SK-N-SH (cell line): ENCODE measurements around the gene SLC25A51. TPM values are rescaled to one million over a fixed set of nuclear protein-coding genes. Genes with fewer than 3 reads are reported as not detected.
A peak's percentile ranks its signal among the peaks of the same experiment; 100 is the strongest.

Experiments
- CTCF ChIA-PET: fragments of 300-600, 350-600 bp; formaldehyde crosslinking; extraction: SDS; loops from one replicate; lab custom pipeline; 2021; lab: Yijun Ruan, JAX
- POLR2A ChIA-PET: fragments of 350-600 bp; sonication (Branson Sonifier 250); formaldehyde crosslinking; extraction: SDS; loops from one replicate; lab custom pipeline; 2020; ENCODE audit warnings: antibody characterized with exemption, inconsistent platforms; lab: Yijun Ruan, JAX
- DNase-seq: peaks from one replicate; pipeline ENCODE4 v3.0.0; 2012
- H2AFZ ChIP-seq: fragments of 200-600 bp; sonication (generic); 2 replicates; pipeline ENCODE4 v1.8.1; 2016; ENCODE audit warnings: antibody characterized with exemption, mild to moderate bottlenecking, low read depth
- H3F3A ChIP-seq: fragments of 200-600 bp; sonication (generic); replicated peaks from 2 replicates; pipeline ENCODE3; 2016; ENCODE audit warnings: antibody characterized with exemption, mild to moderate bottlenecking; ENCODE audit not compliant: insufficient read depth
- H3K27ac ChIP-seq, 2 experiments: fragments of 200-500 bp in 1 of 2; fragments of 200-600 bp in 1 of 2; sonication (Bioruptor generic) in 1 of 2; sonication (generic), shearing (Covaris generic) in 1 of 2; 2 replicates each; pipeline versions ENCODE4 v1.5.1 to v1.6.1; 2014 to 2016; ENCODE audit warnings: low read depth in 2 of 2, inconsistent platforms in 1 of 2, low read length in 1 of 2, mild to moderate bottlenecking in 1 of 2, mixed read lengths in 1 of 2
- H3K27me3 ChIP-seq: fragments of 200-600 bp; sonication (generic), shearing (Covaris generic); 2 replicates; pipeline ENCODE4 v1.6.1; 2016; ENCODE audit warnings: mixed run types; ENCODE audit not compliant: insufficient read depth
- H3K36me3 ChIP-seq, 2 experiments: fragments of 200-500 bp in 1 of 2; fragments of 200-600 bp in 1 of 2; sonication (Bioruptor generic) in 1 of 2; sonication (generic) in 1 of 2; replicated peaks in 1 of 2; 2 replicates each; pipeline versions ENCODE3 to v1.5.1; 2014 to 2016; ENCODE audit warnings: low read length in 1 of 2, mild to moderate bottlenecking in 1 of 2; ENCODE audit not compliant: insufficient read depth in 2 of 2, control insufficient read depth in 1 of 2
- H3K4me1 ChIP-seq, 2 experiments: fragments of 200-500 bp in 1 of 2; fragments of 200-600 bp in 1 of 2; sonication (Bioruptor generic) in 1 of 2; sonication (generic), shearing (Covaris generic) in 1 of 2; 2 replicates each; pipeline versions ENCODE4 v1.5.1 to v1.6.1; 2014 to 2016; ENCODE audit warnings: low read depth in 1 of 2, low read length in 1 of 2, mixed run types in 1 of 2; ENCODE audit not compliant: insufficient read depth in 2 of 2, control insufficient read depth in 1 of 2
- H3K4me2 ChIP-seq: fragments of 200-600 bp; sonication (generic), shearing (Covaris generic); 2 replicates; pipeline ENCODE4 v1.6.1; 2017; ENCODE audit warnings: mixed run types
- H3K4me3 ChIP-seq, 2 experiments: fragments of 200-500 bp in 1 of 2; fragments of 200-600 bp in 1 of 2; sonication (Bioruptor generic) in 1 of 2; sonication (generic), shearing (Covaris generic) in 1 of 2; 2 replicates each; pipeline versions ENCODE4 v1.5.1 to v1.8.1; 2014 to 2016; ENCODE audit warnings: low read depth in 2 of 2, inconsistent platforms in 1 of 2, low read length in 1 of 2, mild to moderate bottlenecking in 1 of 2, mixed read lengths in 1 of 2, moderate library complexity in 1 of 2
- H3K79me2 ChIP-seq: fragments of 200-600 bp; sonication (generic); 2 replicates; pipeline ENCODE4 v1.8.1; 2017; ENCODE audit warnings: mild to moderate bottlenecking; ENCODE audit not compliant: insufficient read depth
- H3K9ac ChIP-seq: fragments of 200-600 bp; sonication (generic); 2 replicates; pipeline ENCODE4 v1.6.1; 2017; ENCODE audit warnings: mixed run types
- H3K9me2 ChIP-seq: fragments of 200-600 bp; sonication (generic); 2 replicates; pipeline ENCODE4 v1.6.1; 2017; ENCODE audit warnings: mixed run types
- H3K9me3 ChIP-seq: fragments of 200-600 bp; sonication (generic); 2 replicates; pipeline ENCODE4 v1.6.1; 2017; ENCODE audit warnings: mixed run types, mild to moderate bottlenecking, moderate library complexity
- H4K20me1 ChIP-seq: fragments of 200-600 bp; sonication (generic); 2 replicates; pipeline ENCODE4 v1.6.1; 2017; ENCODE audit warnings: mild to moderate bottlenecking, mixed run types; ENCODE audit not compliant: insufficient read depth
- EP300 ChIP-seq, 2 experiments: IDR thresholded peaks; 2 replicates each; pipeline versions ENCODE4 v1.4.0 to v1.6.1; 2012; ENCODE audit warnings: borderline replicate concordance in 1 of 2, low read depth in 1 of 2, low read length in 1 of 2
- FOXJ3 ChIP-seq: sonication (generic); formaldehyde crosslinking; IDR thresholded peaks from 2 replicates; pipeline ENCODE4 v1.5.1; 2020; ENCODE audit warnings: mild to moderate bottlenecking, missing genetic modification reagents
- FOXM1 ChIP-seq: IDR thresholded peaks from 2 replicates; pipeline ENCODE4 v1.4.0; 2012; ENCODE audit warnings: low read depth, mild to moderate bottlenecking
- GABPA ChIP-seq: IDR thresholded peaks from 2 replicates; pipeline ENCODE4 v1.4.0; 2012; ENCODE audit warnings: low read depth, mild to moderate bottlenecking
- JUND ChIP-seq: IDR thresholded peaks from 2 replicates; pipeline ENCODE4 v1.4.0; 2012
- MEF2A ChIP-seq: IDR thresholded peaks from 2 replicates; pipeline ENCODE4 v1.4.0; 2012; ENCODE audit warnings: low read depth, borderline replicate concordance
- PBX3 ChIP-seq: IDR thresholded peaks from 2 replicates; pipeline ENCODE4; 2012
- POLR2AphosphoS5 ChIP-seq: IDR thresholded peaks from 2 replicates; pipeline ENCODE4 v1.6.1; 2012; ENCODE audit warnings: low read depth, low read length
- RFX5 ChIP-seq: IDR thresholded peaks from 2 replicates; pipeline ENCODE4 v1.6.1; 2012; ENCODE audit warnings: mild to moderate bottlenecking, improper control_type of control experiment, low read length
- TCF12 ChIP-seq: IDR thresholded peaks from 2 replicates; pipeline ENCODE4 v1.4.0; 2012
- ZBTB33 ChIP-seq: IDR thresholded peaks from 2 replicates; pipeline ENCODE4 v1.4.0; 2012; ENCODE audit warnings: low read depth, borderline replicate concordance
- WGBS: methylation state at CpG from one replicate; pipeline ENCODE4 v1.1.6; 2017; ENCODE audit warnings: low lambda C conversion rate; 5-methylcytosine and 5-hydroxymethylcytosine counted together
- polyA plus RNA-seq, 3 experiments: library from polyadenylated mRNA; depleted of rRNA; stranded (reverse); fragments of >200 nt; gene quantifications; 2 replicates each; pipeline ENCODE4 v1.2.3, GENCODE V29; 2012

SLC25A51 gene
- polyA plus RNA-seq, 1 of the 3 experiments (the other 2 are of a cell fraction): 13.3 TPM

- no peak overlapping the region for H3K9ac ChIP-seq
- 0 out of 2 replicates have a peak, but pooled peaks cover 4% of the 10 kb centered on the region for H3K9me3 ChIP-seq
- H3K27me3 ChIP-seq: no peaks in the 10 kb centered on the region
- peaks cover 15 to 63% of the 10 kb centered on the region in 2 experiments; a peak in 3 of 4 replicates for H3K4me1 ChIP-seq
- CTCF ChIA-PET: interaction anchor here (1.1 to 1.9 kb wide), 3 partner anchors 9 to 158 kb away, joined by 3 to 16 read pairs (median 5); no protein-coding TSS in a partner anchor
- H4K20me1 ChIP-seq: peaks cover 3% of the 10 kb centered on the region; the same call in 1 of the 2 replicates
- peak overlapping the region; percentile 68 to 88; a peak in 3 of 4 replicates for H3K27ac ChIP-seq
- no peaks in the 10 kb centered on the region for H3K9me2 ChIP-seq
- no peak for TF ChIP-seq FOXM1
- TF ChIP-seq TCF12: no peak
- no peak for TF ChIP-seq JUND
- no peak for TF ChIP-seq GABPA
- TF ChIP-seq PBX3: no peak
- TF ChIP-seq EP300 (IDR thresholded peaks at IDR 0.05; ENCODE audit: borderline replicate concordance in 1 of 2, low read depth in 1 of 2, low read length in 1 of 2): no peak
- no peak for TF ChIP-seq POLR2AphosphoS5
- TF ChIP-seq RFX5: no peak
- peaks cover 18 to 25% of the 10 kb centered on the region in 2 experiments for H3K36me3 ChIP-seq
- POLR2A ChIA-PET: interaction anchor here (1.2 kb wide), 1 partner anchor 13 kb away, joined by 3 read pairs; no protein-coding TSS in a partner anchor
- no peak for DNase-seq
- 85% methylated on average over 18 of the region's 20 CpGs for WGBS
- H3K79me2 ChIP-seq: peaks cover 91% of the 10 kb centered on the region
- H3F3A ChIP-seq: peaks cover 29% of the 10 kb centered on the region
- H2AFZ ChIP-seq: no peak overlapping the region
- H3K4me3 ChIP-seq: no peak overlapping the region
- H3K4me2 ChIP-seq: no peak overlapping the region
Observed at GRCh38 chr9:37928552-37929430, 24.9 kb upstream of the SLC25A51 start.

GRCh38 chr9:37927601-37928551, 23.9 kb upstream of the SLC25A51 start:
- Histone ChIP-seq H3K36me3 (peaks cover 17 to 18% of the 10 kb centered on the region in 2 experiments), H3K4me3 (no peak overlapping the region), H3K4me1 (peaks cover 15 to 70% of the 10 kb centered on the region in 2 experiments; a peak in 3 of 4 replicates), H3K27me3 (no peaks in the 10 kb centered on the region), H3K27ac (peak overlapping the region in 1 of 2 experiments; percentile 88; a peak in 1 of 4 replicates), H3F3A (peaks cover 26% of the 10 kb centered on the region), H2AFZ (no peak overlapping the region), H3K9ac (no peak overlapping the region), H3K9me2 (no peaks in the 10 kb centered on the region), H3K79me2 (peaks cover 92% of the 10 kb centered on the region), H3K9me3 (0 out of 2 replicates have a peak, but pooled peaks cover 4% of the 10 kb centered on the region), H4K20me1 (peaks cover 3% of the 10 kb centered on the region; the same call in 1 of the 2 replicates), H3K4me2 (no peak overlapping the region)
- POLR2A ChIA-PET: no interaction called here
- no peak for DNase-seq
- CTCF ChIA-PET: interaction anchor here (0.6 to 1.9 kb wide), 5 partner anchors 9 to 382 kb away, joined by 3 to 16 read pairs (median 3); no protein-coding TSS in a partner anchor
- whole genome bisulfite sequencing: 94% methylated on average over 12 of the region's 13 CpGs
- TF ChIP-seq FOXM1 (no peak), FOXJ3 (CRISPR knock-in tag) (no peak), ZBTB33 (no peak), MEF2A (no peak)
